Stomach (tissue), 9 donors: Measurements from ENCODE around the gene RALGAPB. TPM values are rescaled to one million over a fixed set of nuclear protein-coding genes. Genes with fewer than 3 reads are reported as not detected.

Experiments
- DNase-seq, 2 donors: peaks; one replicate each; pipeline versions ENCODE4 v3.0.0 to v3.0.0-alpha.2; 2013 to 2019
- H3K27ac ChIP-seq, 5 donors: fragments of 200-600 bp in 4 of 5; sonication (generic) in 4 of 5; one replicate each; pipeline ENCODE4 v1.5.1; 2013 to 2019; ENCODE audit warnings: mild to moderate bottlenecking in 1 of 5, moderate library complexity in 1 of 5
- H3K27me3 ChIP-seq, 3 donors: fragments of 200-600 bp; sonication (generic); one replicate each; pipeline ENCODE4 v1.5.1; 2017 to 2019; ENCODE audit warnings: mixed run types in 1 of 3
- H3K36me3 ChIP-seq, 4 donors: fragments of 200-600 bp; sonication (generic); 1 replicate in 3 of 4; 2 replicates in 1 of 4; pipeline ENCODE4 v1.5.1; 2016 to 2019
- H3K4me1 ChIP-seq, 4 donors: fragments of 200-600 bp; sonication (generic); one replicate each; pipeline ENCODE4 v1.5.1; 2016 to 2019
- H3K4me3 ChIP-seq, 4 donors: fragments of 200-600 bp; sonication (generic) in 3 of 4; one replicate each; pipeline ENCODE4 v1.5.1; 2016 to 2019; ENCODE audit warnings: mild to moderate bottlenecking in 1 of 4
- H3K9me3 ChIP-seq, 4 donors: fragments of 200-600 bp; sonication (generic); one replicate each; pipeline ENCODE4 v1.5.1; 2016 to 2019
- EP300 ChIP-seq: sonication (generic); formaldehyde crosslinking; IDR thresholded peaks from one replicate; pipeline ENCODE4 v1.6.1; 2017; ENCODE audit warnings: antibody characterized with exemption
- POLR2A ChIP-seq, 4 donors: fragments of 450-650 bp; IDR thresholded peaks; one replicate each; pipeline ENCODE4 v1.6.1; 2016; ENCODE audit warnings: antibody characterized with exemption in 4 of 4, control low read depth in 2 of 4, mild to moderate bottlenecking in 1 of 4, moderate library complexity in 1 of 4
- POLR2AphosphoS5 ChIP-seq, 3 donors: sonication (generic); formaldehyde crosslinking; IDR thresholded peaks; one replicate each; pipeline ENCODE4 v1.6.1; 2016; ENCODE audit warnings: antibody characterized with exemption in 3 of 3
- WGBS, 5 donors: extraction: QIAGEN DNeasy Blood & Tissue Kit in 3 of 5; methylation state at CpG; one replicate each; pipeline versions ENCODE4 v1.1.5 to v1.1.7; 2013 to 2018; 5-methylcytosine and 5-hydroxymethylcytosine counted together
- intact Hi-C: fragments of 100-400 bp; cut with DNase I; formaldehyde crosslinking; loops from one replicate; pipeline ENCODE4 v1.15.1; 2023; ENCODE audit warnings: low total_unique reads
- polyA plus RNA-seq, 3 donors: library from polyadenylated mRNA; stranded (reverse); fragments of 200-250 nt; gene quantifications; one replicate each; pipeline ENCODE4 v1.2.3, GENCODE V29; 2013
- total RNA-seq, 5 donors: library from RNA; depleted of rRNA; stranded (reverse); fragments of >200 nt; gene quantifications; one replicate each; pipeline versions ENCODE4 v1.1.0 to v1.2.3, GENCODE V29; 2014 to 2016
- TF ChIP-seq, protein P1 (sequence below), 7 experiments: fragments of 450-650 bp in 4 of 7; fragments of 200-600 bp in 3 of 7; sonication (generic) in 3 of 7; IDR thresholded peaks; one replicate each; pipeline ENCODE4 v1.5.1; 2016 to 2019; ENCODE audit warnings: antibody characterized with exemption in 7 of 7, control low read depth in 2 of 7, mild to moderate bottlenecking in 1 of 7
- donor health status: healthy with polysubstance abuse.
- donor health status: Bipolar disorder and iron deficiency.
- donor health status: healthy.

RALGAPB gene
- total and polyA plus RNA-seq, 8 donors, result 5.4 to 57.5 (median 36.5) TPM

DNA sequence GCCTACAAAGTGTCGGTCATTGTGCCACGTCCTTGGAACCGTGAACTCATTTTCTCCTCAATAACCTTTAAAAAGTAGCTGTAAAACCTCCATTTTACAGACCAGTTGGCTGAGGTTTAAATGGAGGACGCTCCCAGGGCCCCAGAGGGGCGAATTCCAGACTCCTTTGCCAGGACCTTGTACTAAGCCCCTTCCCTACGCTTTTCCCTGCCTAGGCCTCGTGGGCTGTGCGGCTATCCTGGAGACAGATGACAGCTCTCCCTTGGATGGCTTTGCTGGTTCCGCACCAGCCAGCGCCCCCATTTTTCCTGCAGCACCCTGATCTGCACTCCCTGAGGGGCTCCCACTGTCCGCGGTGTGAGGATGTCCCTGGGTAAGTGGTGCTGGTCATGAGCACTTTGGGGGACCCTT is 25.4 kb upstream of the RALGAPB start:
- Histone ChIP-seq H3K9me3 (no peaks in the 10 kb centered on the region), H3K4me3 (peak overlapping the region; percentile 68 to 95 (median 86)), H3K4me1 (peaks cover 9 to 29% (median 24%) of the 10 kb centered on the region in 4 donors), H3K36me3 (peaks cover 5 to 39% (median 33%) of the 10 kb centered on the region in 4 donors), H3K27me3 (no peaks in the 10 kb centered on the region), H3K27ac (peak overlapping the region in 4 of 5 donors; percentile 85 to 89 (median 89))
- WGBS, 5 donors, result 43 to 55% (median 45%) methylated on average over 12 of the region's 12 CpGs
- DNase-seq, result no peak
- TF ChIP-seq, protein P1, sequence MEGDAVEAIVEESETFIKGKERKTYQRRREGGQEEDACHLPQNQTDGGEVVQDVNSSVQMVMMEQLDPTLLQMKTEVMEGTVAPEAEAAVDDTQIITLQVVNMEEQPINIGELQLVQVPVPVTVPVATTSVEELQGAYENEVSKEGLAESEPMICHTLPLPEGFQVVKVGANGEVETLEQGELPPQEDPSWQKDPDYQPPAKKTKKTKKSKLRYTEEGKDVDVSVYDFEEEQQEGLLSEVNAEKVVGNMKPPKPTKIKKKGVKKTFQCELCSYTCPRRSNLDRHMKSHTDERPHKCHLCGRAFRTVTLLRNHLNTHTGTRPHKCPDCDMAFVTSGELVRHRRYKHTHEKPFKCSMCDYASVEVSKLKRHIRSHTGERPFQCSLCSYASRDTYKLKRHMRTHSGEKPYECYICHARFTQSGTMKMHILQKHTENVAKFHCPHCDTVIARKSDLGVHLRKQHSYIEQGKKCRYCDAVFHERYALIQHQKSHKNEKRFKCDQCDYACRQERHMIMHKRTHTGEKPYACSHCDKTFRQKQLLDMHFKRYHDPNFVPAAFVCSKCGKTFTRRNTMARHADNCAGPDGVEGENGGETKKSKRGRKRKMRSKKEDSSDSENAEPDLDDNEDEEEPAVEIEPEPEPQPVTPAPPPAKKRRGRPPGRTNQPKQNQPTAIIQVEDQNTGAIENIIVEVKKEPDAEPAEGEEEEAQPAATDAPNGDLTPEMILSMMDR (IDR thresholded peaks at IDR 0.05), result no peak
- TF ChIP-seq POLR2A (IDR thresholded peaks at IDR 0.05) (no peak), EP300 (no peak), POLR2AphosphoS5 (IDR thresholded peaks at IDR 0.05) (no peak)
- intact Hi-C loops, result no loop called here

DNA sequence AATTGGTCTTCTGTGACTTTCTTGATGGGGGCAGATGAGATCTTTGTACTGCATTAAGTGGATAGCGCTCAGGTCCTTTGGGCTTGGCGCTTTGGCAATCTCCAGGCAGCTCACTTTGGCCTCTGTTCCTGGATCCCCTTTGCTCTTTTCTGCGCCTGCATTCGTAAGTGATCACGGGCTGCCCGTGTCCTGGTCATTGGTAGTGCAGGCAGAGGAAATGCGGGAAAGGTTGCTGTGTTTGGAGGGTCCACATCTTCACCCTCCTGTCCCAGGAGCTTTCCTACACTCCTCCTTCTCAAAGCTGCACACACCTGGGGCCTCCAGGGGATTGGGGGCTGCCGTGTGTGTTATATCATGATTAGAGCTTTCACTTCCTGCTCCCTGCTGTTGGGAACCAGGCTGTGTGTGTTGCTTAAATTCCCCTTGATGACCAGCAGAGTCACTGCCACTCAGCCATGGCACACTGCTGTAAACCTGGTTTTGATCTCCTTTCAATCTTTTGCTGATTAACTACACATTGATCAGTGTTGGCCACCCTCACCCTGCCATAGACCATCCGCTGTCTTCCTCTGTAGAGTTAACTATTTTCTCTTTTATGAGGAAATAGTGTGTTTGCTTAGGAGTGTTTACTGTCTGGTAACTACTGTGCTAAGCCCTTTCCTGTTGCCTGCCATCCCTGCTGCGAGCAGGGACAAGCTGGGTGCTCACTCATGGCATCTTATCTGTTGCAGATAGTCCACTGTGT is 24.5 kb upstream of the RALGAPB start:
- intact Hi-C loops, result no loop called here
- Histone ChIP-seq H3K36me3 (peaks cover 5 to 39% (median 33%) of the 10 kb centered on the region in 4 donors), H3K4me3 (no peak overlapping the region), H3K27me3 (no peaks in the 10 kb centered on the region), H3K27ac (peak overlapping the region in 1 of 5 donors; percentile 14), H3K9me3 (no peaks in the 10 kb centered on the region), H3K4me1 (peaks cover 9 to 29% (median 24%) of the 10 kb centered on the region in 4 donors)
- 81 to 85% (median 82%) methylated on average over 10 of the region's 10 CpGs for WGBS, 5 donors
- no peak for TF ChIP-seq EP300
- peak in 1 of 2 donors; percentile 36 for DNase-seq

DNA sequence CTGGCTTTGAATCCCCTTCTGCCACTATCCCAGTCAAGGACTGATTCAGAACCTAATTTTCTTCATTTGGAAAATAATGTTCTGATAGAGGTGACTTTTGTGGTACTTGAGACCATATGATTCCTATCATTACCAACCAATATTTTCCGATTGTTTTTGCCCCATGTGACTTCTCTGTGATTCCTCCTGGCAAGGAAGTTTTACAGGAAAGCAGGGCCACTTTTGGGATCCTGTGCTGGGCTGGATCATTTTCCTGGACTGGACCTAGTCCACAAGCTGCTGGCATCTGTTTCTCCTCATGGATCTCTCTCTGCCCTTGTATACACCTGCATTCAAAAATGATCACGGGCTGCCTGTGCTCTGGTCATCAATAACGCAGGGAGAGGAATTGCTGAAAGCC is 23.6 kb upstream of the RALGAPB start:
- Histone ChIP-seq H3K4me1 (peaks cover 9 to 29% (median 24%) of the 10 kb centered on the region in 4 donors), H3K27ac (no peak overlapping the region), H3K4me3 (no peak overlapping the region), H3K27me3 (no peaks in the 10 kb centered on the region), H3K36me3 (peaks cover 5 to 39% (median 33%) of the 10 kb centered on the region in 4 donors), H3K9me3 (no peaks in the 10 kb centered on the region)
- TF ChIP-seq, protein P1 (IDR thresholded peaks at IDR 0.05), result no peak
- TF ChIP-seq POLR2A (IDR thresholded peaks at IDR 0.05) (no peak), EP300 (no peak), POLR2AphosphoS5 (IDR thresholded peaks at IDR 0.05) (no peak)
- DNase-seq, result no peak
- WGBS, 5 donors, result 80 to 94% (median 84%) methylated on average over 3 of the region's 3 CpGs
- intact Hi-C loops, result no loop called here

DNA sequence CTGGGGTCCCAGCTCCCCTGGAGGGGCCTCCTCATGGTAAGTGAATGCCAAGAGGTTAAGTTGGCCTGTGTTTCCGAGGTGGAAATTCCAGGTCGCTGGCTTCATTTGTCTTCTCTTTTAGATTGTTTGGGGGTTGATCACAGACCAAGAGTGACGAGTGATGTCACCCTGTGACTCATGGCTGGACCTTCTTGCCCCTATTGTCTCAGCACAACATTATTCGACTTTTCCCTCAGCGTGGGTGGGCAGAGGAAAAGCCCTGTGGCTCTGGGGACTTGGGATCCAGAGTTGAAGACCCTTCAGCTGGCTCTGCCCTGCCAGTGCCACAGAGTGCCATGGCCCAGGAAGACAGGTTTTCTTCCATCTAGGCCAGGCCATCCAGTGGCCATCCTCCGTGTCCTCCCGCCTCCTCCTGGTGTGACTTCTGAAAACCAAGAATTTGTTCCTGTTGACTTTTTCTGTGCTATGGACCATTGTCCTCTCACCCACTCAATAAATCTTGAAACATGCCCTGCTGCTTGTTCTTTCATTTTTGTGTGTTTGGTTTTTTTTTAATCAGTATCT is 22.1 kb upstream of the RALGAPB start:
- intact Hi-C loops, result no loop called here
- Histone ChIP-seq H3K36me3 (peaks cover 5 to 39% (median 33%) of the 10 kb centered on the region in 4 donors), H3K27me3 (no peaks in the 10 kb centered on the region), H3K9me3 (no peaks in the 10 kb centered on the region), H3K4me1 (peaks cover 9 to 29% (median 24%) of the 10 kb centered on the region in 4 donors), H3K27ac (no peak overlapping the region), H3K4me3 (no peak overlapping the region)
- TF ChIP-seq POLR2A (IDR thresholded peaks at IDR 0.05), result no peak
- TF ChIP-seq EP300, result no peak
- no peak for TF ChIP-seq POLR2AphosphoS5 (IDR thresholded peaks at IDR 0.05)
- TF ChIP-seq, protein P1 (IDR thresholded peaks at IDR 0.05), result no peak
- DNase-seq, result no peak
- WGBS, 5 donors, result 82 to 88% (median 87%) methylated on average over 7 of the region's 7 CpGs
